ELR (cell line): ENCODE measurements around the gene LDHAL6B.
A peak's percentile ranks its signal among the peaks of the same experiment; 100 is the strongest.

Experiments
- DNase-seq: peaks from one replicate; pipeline ENCODE4 v3.0.0-alpha.2; 2015; ENCODE audit warnings: low read depth

Gene LDHAL6B

GRCh38 chr15:59218710-59219109, 12.1 kb downstream of the LDHAL6B start:
- no peak for DNase-seq

DNA sequence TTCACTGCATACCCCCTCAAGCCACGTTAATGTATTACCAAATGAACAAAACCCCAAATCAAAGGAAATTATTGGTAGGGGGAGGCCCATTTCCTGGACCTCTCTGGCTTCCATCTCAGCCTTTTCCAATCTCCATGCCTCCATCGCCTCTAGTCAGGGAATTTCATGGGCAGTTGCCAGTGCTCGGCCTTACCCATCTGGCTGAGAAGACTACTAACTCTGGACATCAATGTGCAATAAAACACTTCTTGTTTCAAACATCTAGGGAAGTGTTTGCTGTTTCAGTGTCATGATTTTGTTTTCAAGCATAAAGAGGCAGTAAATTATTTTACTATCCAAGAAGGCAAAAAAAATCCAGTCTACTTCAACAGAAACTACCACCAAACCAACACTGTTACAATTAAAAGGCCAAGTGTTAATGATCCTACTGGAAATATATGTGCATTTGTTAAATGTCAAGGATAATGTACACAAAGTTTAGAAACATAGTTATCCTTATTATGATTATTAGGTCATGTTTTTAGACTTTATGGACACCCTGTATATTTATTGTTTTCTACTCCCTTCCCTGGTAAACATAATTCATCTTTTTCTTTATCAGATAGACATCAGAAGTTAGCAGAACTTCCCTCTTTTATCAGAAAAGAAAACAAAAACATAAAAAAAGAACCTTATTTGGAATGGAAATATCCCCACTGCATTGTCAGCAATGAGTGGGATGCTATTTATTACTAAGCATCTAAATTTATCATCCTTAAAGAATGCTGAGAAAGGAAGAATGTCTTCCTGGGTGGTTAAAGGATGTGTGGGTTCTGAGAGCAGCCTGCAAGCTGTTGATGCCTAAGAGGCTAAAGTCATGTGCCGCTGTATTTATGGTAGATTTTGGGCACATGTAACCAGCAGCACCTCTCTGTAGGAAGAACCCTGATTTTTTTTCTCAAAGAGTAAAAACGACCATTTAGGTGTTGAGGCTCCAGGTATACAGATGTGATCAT, 15.2 kb downstream of the LDHAL6B start:
- DNase-seq = peak; percentile 89

DNA sequence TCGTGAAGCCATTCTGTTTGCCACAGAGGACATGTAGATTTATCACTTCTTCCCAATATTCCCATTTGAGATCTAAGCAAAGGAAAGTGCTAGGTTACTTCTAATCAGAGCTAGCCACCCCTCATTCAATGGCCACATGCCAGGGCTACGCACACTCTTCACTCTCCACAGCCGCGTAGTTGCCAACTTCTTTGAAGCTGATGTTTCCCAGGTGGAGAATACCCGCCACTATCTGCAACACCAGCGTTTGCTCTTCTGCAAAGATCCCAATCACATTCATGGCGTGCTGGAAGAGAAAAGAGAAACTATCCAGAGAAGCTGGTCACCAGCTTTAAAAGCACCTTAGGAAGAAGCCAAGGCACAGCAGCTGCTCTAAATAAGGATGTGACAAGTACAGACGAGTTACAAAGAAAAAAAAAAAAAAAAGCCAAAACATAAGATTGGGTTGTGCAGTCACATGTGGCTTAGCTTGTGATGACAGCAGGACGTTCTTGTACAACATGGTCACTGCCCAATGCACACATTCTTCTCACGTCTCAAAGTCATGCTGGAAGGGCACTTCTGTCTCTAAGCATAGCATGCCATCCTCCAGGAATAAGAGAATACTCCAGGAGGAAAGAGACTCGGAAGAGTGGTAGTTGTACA, 16.4 kb downstream of the LDHAL6B start:
- DNase-seq = no peak

- no peak for DNase-seq
Measured at GRCh38 chr15:59223736-59224135, 17.1 kb downstream of the LDHAL6B start.

DNA sequence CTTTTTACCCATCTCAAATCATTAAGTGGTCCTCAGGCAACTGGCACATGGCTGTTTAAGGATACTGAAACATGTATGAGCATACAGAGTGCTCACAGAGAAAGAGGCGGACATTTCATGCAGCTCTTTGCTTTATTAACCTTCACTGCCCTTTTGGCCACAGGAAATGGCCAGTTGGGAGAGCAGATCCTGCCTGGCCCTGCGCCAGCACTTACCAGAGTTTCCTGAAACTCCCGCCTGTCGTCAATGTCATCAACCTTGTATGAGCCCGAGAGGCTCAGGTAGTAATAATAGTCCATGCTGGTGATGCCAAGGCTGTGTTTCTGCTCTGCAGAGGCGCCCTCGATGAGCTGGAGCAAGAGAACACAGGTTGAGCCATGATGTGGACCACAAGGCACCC, 17.8 kb downstream of the LDHAL6B start:
- no peak for DNase-seq

DNA sequence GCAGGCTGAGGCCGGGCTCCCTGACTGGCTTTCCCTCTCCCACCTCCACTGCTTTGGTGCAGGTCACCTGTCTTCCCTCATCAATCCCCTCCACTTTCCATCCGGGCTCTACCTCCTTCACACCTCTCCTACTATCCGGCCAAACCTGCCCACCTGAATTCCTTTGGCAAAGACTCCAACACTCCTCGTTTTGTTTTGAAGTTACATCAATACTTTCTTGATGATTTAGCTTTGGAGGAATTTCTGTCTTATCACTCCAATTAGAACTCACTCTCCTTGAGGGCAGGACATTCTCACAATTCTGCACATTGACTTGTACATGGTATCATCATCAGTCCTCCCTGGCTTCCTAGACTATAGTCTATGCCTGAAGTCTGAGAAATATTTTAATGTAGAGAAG, 20.4 kb downstream of the LDHAL6B start:
- no peak for DNase-seq

- DNase-seq = no peak
Measured at GRCh38 chr15:59229015-59229414, 22.4 kb downstream of the LDHAL6B start.

GRCh38 chr15:59229453-59229852, 22.8 kb downstream of the LDHAL6B start:
- no peak for DNase-seq

DNA sequence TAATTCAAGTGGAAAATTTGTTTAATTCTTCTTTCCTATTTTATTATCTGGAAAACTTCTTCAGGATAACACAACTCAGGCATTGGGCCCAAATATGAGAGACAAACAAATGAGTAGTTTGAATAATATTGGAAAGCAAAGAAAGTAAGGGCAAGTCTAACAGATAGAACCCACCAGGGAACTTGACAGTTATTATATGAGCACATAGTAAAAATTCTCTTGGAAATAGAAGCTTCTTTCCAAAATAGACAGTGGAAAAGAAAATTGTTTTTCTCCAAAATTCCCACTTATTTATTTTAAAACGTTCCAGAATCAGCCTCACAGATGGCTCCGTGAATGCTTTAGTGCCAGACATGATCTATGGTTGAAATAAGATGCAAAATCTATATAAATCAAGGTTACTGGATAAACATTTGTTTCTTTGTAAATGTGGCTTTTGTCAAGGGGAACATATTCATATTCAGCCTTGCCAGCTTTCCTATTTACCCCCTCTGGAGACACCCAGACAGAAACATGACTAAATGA, 23.9 kb downstream of the LDHAL6B start:
- no peak for DNase-seq

DNA sequence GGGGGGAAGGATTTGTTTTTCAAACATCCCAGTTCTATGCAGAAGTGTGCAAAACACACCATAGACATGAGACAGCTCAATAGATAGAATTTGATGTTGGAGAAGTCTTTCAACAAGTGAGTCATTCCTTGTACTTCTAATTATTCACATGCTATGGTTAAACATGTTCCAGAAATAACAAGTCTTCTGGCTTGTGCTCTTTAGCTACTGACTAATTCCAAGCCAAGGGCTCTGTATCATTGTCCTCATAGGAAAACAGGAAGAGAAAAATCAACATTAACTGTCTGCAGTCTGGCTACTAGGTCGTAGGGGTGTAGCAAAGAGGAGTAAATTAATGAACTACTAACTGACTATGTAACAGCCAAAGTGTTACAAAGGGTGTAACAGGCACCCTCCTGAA, 25.8 kb downstream of the LDHAL6B start:
- peak; percentile 82 for DNase-seq

DNA sequence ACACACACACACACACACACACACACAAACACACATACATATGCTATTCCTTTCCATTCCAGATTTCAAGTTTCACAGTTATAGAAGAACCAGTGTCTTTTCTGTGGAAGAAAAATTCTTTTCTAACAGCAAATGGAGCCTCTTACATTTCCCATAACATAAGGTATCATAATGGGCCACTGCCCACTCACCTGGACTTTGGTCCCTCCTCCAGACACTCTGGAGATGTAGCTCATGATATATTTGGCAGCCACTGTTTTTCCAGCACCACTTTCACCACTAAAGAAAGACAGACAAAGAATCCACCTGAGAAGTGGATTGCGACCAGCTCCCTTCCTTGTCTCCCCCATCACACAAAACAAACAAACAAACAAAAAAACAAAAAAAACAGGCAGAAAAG, 29.8 kb downstream of the LDHAL6B start:
- DNase-seq = no peak

DNA sequence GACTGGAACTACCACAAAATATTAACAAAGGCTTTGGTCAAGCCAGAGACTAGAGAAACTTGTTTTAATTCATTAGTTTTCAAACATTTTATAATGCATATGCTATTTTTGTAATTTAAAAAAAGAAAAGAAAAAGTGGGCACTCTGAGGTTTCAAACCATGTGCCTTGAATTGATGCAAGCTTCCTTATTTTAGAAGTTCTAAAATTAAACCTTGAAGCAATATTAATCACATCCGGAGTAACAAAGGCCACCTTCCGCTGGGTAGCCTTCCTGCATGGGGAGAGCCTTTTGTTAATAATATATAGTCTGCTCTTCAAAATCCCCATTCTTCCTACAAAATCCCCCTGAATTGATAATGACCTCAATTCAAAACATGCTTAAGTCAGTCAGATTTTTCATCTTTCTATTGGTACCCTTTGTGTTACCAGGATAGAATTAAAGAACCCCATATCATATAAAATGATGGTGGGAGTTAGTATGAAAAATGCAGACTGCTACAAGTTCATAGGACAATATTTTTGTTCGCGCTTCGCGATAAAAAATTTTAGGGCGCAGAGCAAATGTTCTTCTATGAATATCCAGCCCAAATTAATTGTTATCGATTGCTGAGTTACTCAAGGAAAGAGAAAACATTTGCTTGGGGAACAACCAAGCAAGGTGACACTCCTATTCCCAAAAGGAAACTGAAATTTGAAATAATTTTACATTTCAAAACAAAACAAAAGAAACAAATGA, 30.6 kb downstream of the LDHAL6B start:
- peak; percentile 16 for DNase-seq

DNA sequence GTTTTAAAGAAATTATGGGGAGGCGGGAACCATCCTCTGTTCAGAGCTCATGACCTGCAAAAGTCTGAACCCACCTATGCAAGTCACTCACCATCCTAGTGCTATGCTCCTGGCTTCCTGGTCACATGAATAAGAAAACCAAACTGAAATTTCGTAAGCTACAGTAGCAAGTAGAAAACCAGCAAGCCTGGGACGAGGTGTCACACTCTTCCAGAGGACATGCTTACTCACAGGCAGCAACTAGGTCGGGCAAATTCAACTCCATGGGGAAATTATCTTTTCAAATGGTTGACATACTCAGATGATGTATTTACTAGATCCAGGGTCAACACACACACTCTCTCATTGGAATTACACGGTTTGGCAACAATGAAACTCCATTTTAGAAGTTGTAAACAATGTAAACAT, 31.3 kb downstream of the LDHAL6B start:
- DNase-seq = peak; percentile 16

DNA sequence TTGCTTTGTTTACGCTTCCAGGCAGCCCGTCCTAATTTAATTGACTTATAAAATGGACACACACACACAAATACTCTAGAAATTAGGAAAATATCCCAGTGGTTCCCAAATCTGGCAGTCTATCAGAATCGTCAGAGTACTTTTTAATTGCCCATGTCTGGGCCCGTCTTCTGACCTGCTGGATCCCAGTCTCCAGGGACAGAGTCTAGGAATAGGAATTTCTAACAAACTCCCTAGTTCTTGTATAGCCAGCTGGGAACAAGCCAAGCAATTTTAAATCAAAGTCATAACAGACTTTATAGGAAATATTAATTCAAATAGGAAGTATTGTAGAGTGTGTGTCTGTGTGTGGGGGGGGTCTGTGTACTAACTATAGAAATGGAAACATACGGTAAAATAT, 33.4 kb downstream of the LDHAL6B start:
- DNase-seq = no peak

DNA sequence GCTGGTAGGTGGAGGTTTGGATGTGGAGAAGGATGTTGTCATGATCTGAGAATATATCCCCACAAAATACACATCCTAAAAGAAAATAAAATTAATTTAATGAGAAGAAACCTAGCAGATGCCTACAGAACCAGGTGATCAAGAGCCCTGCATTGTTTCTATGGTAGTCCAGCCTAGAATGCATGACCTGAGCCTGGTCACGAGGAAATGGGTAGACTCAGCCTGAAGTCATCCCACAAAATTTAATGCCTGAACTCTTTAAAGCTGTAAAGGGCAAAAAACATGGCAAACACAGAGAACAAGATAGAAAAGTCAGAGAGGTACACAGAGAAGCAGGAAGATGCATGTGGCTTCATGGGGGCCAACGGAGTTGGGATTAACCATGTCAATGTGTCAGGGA, 36.0 kb downstream of the LDHAL6B start:
- peak; percentile 38 for DNase-seq

GRCh38 chr15:59243622-59244021, 37.0 kb downstream of the LDHAL6B start:
- DNase-seq = no peak

GRCh38 chr15:59244337-59244736, 37.7 kb downstream of the LDHAL6B start:
- DNase-seq = no peak

GRCh38 chr15:59245559-59245958, 38.9 kb downstream of the LDHAL6B start:
- DNase-seq = no peak

- peak; percentile 80 for DNase-seq
Measured at GRCh38 chr15:59247364-59247763, 40.7 kb downstream of the LDHAL6B start.

- DNase-seq = no peak
Measured at GRCh38 chr15:59249816-59250215, 43.2 kb downstream of the LDHAL6B start.

DNA sequence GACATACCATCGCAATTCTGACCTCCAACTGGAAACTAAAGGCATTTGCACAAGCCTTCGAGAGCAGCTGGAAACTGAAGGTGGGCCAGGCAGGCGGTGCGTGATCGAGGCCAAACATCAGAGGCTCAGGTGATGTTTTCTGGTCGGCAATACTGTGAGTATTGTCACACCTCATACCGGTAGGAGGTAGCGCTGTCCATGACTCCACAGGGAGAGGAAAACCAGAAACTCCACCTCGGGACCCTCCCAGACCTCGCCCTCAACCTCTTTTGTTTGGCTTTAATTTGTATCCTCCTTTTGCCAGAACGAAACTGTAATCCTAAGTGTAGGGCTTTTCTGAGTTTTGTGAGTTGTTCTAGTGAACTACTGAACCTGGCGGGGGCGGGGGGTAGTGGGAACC, 43.6 kb downstream of the LDHAL6B start:
- no peak for DNase-seq
